Left lobe of liver (tissue), 2 donors: ENCODE measurements around the gene UBN1. TPM values are rescaled to one million over a fixed set of nuclear protein-coding genes. Genes with fewer than 3 reads are reported as not detected.

ENCODE experiments used
- ATAC-seq: fragments of 200-7000 bp; cut with Tn5 transposase; one replicate; pipeline ENCODE4 v1.9.1; 2020; ENCODE audit warnings: mild to moderate bottlenecking, moderate library complexity
- DNase-seq: peaks from one replicate; pipeline ENCODE4 v3.0.0-alpha.2; 2020; ENCODE audit warnings: low spot score
- total RNA-seq: library from RNA; stranded (reverse); gene quantifications from one replicate; pipeline ENCODE4 v1.2.1, GENCODE V29; 2021
- donor health status: DM: no; HTN: no; CAD: no; lungs with moderate emphysema.
- donor health status: DM: no; HTN: yes; CAD: no.

Gene UBN1
- total RNA-seq, 1 donor from 2014 or later = 18.9 TPM

DNA sequence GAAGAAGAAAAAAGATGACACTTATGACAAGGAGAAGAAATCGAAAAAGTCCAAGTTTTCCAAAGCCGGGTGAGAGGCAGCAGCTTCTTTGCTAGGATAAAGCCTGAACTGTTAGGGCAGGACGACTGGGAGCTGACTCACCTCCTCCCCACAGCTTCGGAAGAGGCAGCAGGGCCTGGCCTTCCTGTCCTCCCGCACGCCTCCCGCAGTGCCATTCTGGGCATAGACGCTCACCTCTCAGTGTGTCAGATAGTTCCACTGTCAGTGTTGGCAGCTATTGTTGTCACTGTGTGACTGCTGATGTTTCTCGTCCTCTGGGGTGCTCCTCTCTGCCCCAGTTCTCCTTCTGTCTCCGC lies 12.6 kb downstream of the UBN1 start:
- ATAC-seq (no peak), DNase-seq (no peak)

DNA sequence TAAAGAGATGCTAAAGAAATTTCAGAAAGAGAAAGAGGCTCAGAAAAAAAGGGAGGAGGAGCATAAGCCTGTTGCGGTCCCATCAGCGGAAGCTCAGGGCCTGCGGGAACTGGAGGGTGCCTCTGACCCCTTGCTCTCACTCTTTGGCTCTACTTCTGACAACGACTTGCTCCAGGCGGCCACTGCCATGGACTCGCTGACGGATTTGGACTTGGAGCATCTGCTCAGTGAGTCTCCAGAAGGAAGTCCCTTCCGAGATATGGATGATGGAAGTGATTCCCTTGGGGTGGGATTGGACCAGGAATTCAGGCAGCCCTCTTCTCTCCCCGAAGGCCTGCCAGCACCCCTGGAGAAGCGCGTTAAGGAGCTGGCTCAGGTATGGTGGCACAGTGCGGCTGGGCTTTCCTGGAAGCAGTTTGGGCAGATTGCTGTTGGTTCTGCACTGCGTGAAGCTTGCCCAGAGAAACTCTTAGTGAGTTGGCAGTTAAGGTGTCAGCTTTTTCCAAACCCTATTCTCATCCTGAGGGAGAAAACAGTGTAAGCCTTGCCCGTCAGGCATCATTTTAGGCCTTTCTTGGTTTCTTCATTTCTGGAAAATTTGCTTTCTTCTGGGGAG lies 13.6 kb downstream of the UBN1 start:
- ATAC-seq = no peak

GRCh38 chr16:4862639-4863038 lies 15.4 kb downstream of the UBN1 start:
- peak; percentile 88 for ATAC-seq

More for the DNA sequence above, 13.6 kb downstream of the UBN1 start:
- DNase-seq = no peak

DNA sequence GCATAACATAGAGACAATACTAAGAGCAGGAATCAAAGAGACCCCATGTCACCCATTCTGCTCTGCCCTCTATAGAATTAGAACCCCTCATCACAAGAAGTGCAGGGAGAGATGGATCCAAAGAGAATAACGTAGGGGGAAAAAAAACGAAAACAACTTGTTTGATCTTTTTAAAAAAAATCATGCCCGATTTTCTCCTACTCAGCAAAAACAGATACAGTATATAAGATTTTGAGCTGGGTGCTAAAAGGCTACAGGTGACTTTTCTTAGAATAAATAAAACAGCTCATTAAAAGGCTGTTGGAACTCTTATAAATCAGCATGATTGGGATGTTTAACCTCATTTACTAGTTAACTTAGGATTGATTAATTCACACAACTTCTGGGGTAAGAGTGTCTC lies 17.4 kb downstream of the UBN1 start:
- ATAC-seq = no peak
- DNase-seq = no peak

More at GRCh38 chr16:4862639-4863038, 15.4 kb downstream of the UBN1 start:
- peak; percentile 81 for DNase-seq

DNA sequence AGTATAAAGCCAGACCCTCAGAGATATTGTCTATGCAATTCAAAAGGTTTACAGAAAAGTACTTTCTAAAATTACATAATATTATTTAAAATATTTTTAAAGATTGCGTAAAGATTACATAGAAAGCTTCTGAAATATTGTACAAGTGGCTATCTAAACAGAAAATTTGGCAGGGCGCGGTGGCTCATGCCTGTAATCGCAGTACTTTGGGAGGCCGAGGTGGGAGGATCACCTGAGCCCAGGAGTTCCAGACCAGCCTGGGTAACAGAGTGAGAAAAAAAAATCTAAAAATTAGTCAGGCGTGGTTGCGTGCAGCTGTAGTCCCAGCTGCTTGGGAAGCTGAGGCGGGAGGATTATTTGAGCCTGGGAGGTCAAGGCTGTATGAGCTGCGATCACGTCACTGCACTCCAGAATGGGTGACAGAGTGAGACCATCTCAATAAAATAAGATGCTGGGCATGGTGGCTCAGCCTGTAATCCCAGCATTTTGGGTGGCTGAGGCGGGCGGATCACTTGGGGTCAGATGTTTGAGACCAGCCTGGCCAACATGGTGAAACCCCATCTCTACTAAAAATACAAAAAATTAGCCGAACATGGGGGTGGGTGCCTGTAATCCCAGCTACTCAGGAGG lies 18.1 kb downstream of the UBN1 start:
- ATAC-seq = no peak
- no peak for DNase-seq

DNA sequence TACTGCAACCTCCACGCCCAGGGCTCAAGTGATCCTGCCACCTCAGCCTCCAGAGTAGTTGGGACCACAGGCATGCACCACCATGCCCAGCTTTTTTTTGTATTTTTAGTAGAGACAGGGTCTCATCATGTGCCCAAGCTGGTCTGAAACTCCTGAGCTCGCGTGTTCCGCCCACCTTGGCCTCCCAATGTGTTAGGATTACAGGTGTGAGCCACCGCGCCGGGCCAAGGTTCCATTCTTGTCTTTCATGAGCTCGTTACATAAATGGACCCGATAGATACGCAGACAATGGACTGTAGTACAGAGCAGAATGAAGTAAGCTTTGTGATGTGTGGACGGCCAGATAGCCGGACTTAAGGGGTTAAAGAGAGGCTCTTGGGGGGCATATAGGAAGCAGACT lies 19.3 kb downstream of the UBN1 start:
- ATAC-seq (no peak), DNase-seq (no peak)

GRCh38 chr16:4868026-4868425 lies 20.7 kb downstream of the UBN1 start:
- peak; percentile 48 for ATAC-seq
- DNase-seq = no peak

DNA sequence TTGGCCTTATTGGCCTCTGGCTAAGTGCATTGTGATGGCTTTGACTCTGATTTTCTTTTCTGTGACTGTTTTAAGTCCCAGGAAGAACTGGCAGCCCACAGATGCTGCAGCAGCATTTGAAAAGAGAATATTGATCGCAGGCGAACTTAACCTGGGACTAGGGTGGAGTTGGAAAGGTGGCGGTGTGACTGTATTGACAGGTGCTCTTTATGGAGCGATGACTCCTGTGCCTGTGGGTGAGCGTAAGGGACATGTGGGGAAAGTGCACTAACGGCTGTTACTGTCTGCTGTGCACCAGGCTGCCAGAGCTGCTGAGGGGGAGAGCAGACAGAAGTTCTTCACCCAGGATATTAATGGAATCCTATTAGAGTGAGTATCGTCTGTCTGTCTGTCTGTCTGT lies 21.3 kb downstream of the UBN1 start:
- no peak for DNase-seq
- ATAC-seq = peak; percentile 68

GRCh38 chr16:4869147-4869805 lies 22.0 kb downstream of the UBN1 start:
- DNase-seq = no peak
- ATAC-seq = peak; percentile 71

GRCh38 chr16:4870138-4870671 lies 22.9 kb downstream of the UBN1 start:
- DNase-seq (no peak), ATAC-seq (no peak)

DNA sequence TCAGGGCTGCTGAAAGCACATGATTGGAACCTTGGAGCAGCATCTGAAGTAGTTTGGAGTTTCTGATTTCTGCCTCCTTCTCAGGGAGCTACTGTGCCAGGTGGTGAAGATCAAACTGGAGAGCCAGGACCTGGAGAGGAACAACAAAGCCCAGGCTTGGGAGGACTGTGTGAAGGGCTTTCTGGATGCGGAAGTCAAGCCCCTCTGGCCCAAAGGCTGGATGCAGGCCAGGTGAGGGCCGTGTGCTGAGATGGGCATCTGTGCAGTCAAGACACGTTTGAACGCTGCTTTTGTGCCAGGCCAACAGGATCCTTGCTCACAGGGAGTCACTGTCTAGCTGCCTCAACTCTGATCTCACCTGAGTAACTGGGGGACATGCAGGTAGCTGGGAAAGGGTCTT lies 23.8 kb downstream of the UBN1 start:
- ATAC-seq (no peak), DNase-seq (no peak)

- DNase-seq (no peak), ATAC-seq (no peak)
Observed at GRCh38 chr16:4873091-4873490, 25.8 kb downstream of the UBN1 start.

- DNase-seq = no peak
- no peak for ATAC-seq
Observed at GRCh38 chr16:4874666-4875065, 27.4 kb downstream of the UBN1 start.

DNA sequence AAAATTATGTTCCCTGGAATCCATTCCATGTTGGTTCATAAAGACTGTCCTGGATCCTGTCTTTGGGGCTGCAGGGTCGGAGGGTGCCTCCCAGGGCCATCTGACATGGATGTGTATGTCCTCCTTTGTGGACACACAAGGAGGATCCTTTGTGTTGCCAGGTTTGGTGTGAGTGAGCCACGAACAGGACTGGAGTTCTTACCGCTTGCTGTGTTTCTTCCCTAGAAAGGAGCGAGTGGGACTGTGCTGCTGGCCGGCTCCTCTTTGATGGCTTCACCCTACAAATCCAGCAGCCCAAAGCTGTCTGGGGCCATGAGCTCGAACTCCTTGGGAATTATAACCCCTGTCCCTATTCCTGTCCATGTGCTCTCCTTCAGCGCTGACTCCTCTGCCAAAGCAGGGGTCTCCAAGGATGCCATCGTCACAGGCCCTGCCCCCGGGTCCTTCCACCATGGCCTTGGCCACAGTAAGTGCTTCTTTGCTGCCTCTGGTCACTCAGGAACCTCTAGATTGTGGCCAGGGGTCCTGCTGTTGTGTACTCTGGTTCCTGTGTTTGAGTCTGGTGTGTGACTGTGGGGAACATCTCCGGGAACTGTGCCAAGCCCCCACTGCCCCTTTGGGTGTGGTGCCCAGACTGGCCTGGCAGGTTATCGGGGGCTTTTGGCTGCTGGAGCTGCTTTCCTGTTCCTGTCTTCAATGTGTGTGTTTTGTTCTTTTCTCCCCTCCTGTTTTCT lies 29.5 kb downstream of the UBN1 start:
- DNase-seq (no peak), ATAC-seq (no peak)

DNA sequence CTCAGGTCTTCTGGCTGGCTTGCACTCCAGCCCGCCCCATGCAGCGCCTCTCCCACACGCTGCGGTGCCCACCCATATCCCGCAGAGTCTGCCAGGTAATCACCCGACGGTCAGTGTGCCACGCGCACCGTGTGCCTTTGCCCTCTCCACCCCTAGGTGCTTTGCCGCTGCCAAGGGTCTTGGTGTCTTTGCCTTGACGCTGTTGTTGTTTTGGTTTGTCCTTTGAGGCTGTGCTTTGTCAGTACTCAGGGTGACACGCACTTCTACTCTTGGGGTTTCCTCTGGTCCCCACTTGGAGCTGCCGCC lies 30.1 kb downstream of the UBN1 start:
- ATAC-seq (no peak), DNase-seq (no peak)

GRCh38 chr16:4879049-4879448 lies 31.8 kb downstream of the UBN1 start:
- DNase-seq (no peak), ATAC-seq (no peak)

GRCh38 chr16:4880006-4880580 lies 32.8 kb downstream of the UBN1 start:
- DNase-seq (no peak), ATAC-seq (no peak)

GRCh38 chr16:4882000-4882632 lies 34.8 kb downstream of the UBN1 start:
- DNase-seq = no peak
- peak; percentile 5 for ATAC-seq

GRCh38 chr16:4882633-4883285 lies 35.5 kb downstream of the UBN1 start:
- ATAC-seq (peak; percentile 70), DNase-seq (peak; percentile 63)

DNA sequence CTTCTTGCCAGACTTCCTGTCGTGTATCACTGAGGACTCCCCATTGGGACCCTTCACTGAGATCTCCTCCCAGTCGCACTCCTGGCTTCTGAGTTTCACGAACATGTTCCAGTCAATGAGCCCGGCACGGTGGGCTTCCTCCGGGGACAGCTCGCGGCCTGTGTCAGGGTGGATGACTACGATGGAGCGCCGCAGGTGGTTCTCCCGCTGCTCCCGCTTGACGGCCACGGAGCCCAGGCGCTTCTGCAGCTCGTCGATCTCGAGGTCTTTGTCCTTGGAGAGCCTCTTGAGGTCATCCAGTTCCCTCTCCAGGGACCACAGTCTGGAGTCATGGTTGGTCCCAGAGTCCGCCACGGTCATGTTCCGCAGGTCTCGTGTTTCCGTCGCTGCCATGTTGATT lies 36.2 kb downstream of the UBN1 start:
- no peak for DNase-seq
- ATAC-seq = no peak
